GM12875 (cell line): ENCODE data around the gene PRRC2C.

ENCODE experiments used
- H3K4me3 ChIP-seq: one replicate; pipeline ENCODE4 v1.5.1; 2011; ENCODE audit warnings: low read depth, low read length, control low read depth
- TF ChIP-seq, protein P1 (sequence below): IDR thresholded peaks from 2 replicates; pipeline ENCODE4 v1.5.1; 2011; ENCODE audit warnings: low read depth, mild to moderate bottlenecking, control low read depth, inconsistent platforms, low read length, moderate library complexity, borderline replicate concordance; ENCODE audit not compliant: insufficient read depth

The PRRC2C gene

DNA sequence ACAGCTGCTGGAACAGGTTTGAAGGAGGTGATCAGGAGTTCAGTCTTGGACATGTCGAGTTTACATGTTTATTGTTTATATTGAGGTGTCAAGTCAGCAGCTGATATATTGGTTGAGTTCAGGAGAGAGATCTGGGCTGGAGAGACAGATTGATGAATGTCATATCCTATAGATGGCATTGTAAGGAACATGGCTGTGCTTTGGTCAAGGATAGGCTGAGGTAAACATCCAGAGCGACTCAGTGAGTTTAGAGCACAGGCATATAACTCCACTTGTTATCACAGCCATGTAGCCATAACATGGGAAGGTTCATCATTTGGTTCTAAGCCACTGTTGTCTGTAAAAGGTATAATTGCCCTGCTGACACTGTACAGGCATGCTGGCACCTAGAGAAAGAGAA is 131.3 kb downstream of the PRRC2C start:
- H3K4me3 ChIP-seq = no peak overlapping the region
- TF ChIP-seq, protein P1, sequence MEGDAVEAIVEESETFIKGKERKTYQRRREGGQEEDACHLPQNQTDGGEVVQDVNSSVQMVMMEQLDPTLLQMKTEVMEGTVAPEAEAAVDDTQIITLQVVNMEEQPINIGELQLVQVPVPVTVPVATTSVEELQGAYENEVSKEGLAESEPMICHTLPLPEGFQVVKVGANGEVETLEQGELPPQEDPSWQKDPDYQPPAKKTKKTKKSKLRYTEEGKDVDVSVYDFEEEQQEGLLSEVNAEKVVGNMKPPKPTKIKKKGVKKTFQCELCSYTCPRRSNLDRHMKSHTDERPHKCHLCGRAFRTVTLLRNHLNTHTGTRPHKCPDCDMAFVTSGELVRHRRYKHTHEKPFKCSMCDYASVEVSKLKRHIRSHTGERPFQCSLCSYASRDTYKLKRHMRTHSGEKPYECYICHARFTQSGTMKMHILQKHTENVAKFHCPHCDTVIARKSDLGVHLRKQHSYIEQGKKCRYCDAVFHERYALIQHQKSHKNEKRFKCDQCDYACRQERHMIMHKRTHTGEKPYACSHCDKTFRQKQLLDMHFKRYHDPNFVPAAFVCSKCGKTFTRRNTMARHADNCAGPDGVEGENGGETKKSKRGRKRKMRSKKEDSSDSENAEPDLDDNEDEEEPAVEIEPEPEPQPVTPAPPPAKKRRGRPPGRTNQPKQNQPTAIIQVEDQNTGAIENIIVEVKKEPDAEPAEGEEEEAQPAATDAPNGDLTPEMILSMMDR = no peak

DNA sequence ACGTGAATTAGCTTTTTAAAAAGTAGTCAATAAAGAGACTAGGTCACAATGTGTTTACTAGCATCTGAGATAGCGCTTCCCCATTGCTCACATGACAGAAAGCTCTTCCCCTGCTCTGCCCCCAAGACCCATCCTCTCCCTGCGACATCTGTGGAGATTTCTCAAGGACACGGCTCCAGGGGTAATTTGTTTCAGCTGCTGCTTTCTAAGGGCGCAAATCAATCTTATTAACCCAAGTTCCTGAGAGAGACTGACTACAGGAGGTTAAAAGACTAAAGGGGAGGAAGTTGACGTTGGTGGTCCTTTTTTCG is 136.8 kb downstream of the PRRC2C start, which contains the start of gene MYOCOS:
Gene MYOCOS (plus strand): TSS at position 92 of the 311 bp plus-strand sequence. CDS start 1,641 bp downstream, outside the sequence.
- H3K4me3 ChIP-seq = no peak within 1 kb of the TSS

DNA sequence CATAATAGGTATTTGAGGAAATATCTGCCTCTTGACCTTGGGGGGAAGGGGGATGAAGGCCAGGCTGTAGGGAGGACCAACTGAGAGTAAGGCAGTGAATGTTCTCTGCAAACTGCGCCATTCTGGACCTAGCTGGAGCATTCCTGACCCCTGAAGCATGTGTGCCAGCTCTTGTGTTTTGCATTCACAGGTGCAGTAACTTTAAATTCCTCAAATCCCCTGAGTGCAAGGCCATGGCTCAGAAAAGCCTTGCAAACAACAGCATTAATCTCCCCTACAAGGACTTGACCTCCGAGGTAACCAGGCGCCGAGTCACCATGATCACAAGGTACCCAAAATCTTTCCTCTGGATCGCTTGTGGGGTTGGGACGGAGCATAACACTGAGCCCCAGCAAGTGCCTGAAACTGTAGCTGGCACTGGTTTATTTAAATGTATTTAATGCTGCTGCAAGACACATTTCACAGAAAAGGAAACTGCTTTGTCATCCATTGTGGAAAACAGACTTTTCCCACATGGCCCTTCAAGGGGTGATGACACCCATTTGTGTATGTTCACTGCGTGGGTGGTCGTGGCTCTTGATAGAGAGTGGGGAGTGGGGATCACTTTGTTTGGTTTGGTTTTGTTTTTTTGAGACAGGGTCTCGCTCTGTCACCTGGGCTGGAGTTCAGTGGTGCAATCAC is 138.5 kb downstream of the PRRC2C start:
- TF ChIP-seq, protein P1 = no peak
- no peak overlapping the region for H3K4me3 ChIP-seq

More for the DNA sequence above, 136.8 kb downstream of the PRRC2C start, which contains the start of gene MYOCOS:
- TF ChIP-seq, protein P1 = no peak

DNA sequence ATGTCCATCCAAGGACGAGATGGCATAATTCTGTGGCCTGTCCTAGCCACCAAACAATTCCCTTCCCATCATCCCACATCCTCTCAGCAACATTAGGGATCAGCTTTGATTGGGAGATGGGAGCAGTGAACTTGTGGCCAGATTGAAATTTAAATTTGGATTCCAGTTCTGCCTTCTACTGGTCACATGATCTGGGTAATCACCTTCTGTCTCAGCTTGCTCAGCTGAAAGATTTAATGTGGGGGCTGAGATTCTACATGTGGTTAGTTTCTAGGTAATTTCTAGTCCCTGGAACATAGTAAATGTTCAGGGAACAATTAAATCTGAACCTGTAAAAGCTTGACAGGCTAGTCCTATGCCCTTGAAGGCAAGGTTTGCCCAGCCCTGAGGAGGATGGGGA is 139.9 kb downstream of the PRRC2C start:
- TF ChIP-seq, protein P1 = no peak
- no peak overlapping the region for H3K4me3 ChIP-seq

DNA sequence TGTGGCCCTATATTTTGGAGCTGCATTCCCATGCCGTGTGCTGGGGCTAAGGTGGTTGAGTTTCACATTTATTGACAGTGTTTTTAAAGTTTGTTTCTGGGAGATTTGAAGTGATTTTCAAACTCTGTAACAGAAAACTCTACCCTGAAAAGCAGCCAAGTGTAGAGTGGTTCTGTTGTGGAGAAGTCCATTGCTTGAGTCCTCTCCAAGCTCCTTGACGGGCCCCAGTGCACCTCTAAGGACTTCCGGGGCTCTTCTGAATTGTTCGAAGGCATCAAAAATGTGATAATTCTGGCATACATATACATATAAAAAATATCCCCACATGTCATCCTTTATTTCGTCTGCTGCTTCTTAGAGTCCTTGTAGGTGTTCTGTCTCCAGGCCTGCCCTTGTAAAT is 141.7 kb downstream of the PRRC2C start:
- no peak overlapping the region for H3K4me3 ChIP-seq
- TF ChIP-seq, protein P1 = no peak

DNA sequence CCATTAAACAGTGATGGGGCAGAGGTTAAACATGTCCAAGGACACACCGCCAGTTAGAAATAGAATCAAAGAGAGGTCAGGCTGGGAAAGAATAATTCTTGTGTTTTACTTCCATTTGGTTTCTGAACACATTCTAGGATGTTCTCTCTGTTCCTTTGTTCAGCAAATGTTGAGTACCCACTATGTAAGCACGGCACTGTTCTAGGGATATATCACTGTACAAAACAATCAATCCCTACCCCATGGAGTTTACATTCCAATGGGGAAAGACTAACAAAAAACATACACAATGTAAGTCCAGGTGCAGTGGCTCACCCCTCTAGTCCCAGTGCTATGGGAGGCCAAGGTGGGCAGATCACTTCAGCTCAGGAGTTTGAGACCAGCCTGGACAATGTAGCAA is 142.9 kb downstream of the PRRC2C start:
- TF ChIP-seq, protein P1 = no peak
- no peak overlapping the region for H3K4me3 ChIP-seq

DNA sequence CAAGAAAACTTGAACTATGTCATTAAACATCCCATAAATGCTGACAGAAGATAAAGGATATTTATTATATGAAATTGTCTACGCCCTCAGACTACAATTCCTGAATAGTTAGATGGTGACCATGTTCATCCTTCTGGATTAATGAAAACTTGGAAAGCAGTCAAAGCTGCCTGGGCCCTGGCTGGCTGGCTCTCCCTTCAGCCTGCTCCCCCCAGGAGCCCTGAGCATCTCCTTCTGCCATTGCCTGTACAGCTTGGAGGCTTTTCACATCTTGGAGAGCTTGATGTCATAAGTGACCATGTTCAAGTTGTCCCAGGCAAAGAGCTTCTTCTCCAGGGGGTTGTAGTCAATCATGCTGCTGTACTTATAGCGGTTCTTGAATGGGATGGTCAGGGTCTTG is 150.3 kb downstream of the PRRC2C start:
- no peak overlapping the region for H3K4me3 ChIP-seq
- TF ChIP-seq, protein P1 = no peak
